Activated effector memory CD4-positive, alpha-beta T cell treated with Interleukin-2 at 50 U/mL for 16 hours (primary cell): Measurements from ENCODE around the gene NT5DC2.

Source experiments
- DNase-seq: peaks from one replicate; pipeline ENCODE4 v3.0.0-alpha.2; 2020

NT5DC2 gene

GRCh38 chr3:52509753-52510328, 23.8 kb downstream of the NT5DC2 start:
- no peak for DNase-seq

DNA sequence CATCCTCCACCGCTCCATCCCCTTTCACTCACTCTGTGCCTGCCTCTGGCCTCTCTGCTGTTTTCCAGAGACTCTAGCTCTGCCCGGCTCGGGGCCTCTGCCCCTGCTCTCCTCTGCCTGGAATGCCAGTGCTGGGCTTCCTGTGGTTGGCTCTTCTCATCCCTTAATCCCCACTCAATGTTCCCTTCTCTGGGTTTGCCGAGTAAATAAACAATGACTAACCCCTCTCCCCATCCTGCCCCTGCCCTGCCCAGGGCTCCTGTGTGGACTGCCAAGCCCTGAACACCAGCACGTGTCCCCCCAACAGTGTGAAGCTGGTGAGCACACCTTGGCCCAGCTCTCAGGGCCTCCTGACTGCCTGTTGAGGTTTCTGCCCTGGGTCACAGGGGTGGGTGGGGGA, 26.3 kb downstream of the NT5DC2 start:
- DNase-seq: no peak

DNA sequence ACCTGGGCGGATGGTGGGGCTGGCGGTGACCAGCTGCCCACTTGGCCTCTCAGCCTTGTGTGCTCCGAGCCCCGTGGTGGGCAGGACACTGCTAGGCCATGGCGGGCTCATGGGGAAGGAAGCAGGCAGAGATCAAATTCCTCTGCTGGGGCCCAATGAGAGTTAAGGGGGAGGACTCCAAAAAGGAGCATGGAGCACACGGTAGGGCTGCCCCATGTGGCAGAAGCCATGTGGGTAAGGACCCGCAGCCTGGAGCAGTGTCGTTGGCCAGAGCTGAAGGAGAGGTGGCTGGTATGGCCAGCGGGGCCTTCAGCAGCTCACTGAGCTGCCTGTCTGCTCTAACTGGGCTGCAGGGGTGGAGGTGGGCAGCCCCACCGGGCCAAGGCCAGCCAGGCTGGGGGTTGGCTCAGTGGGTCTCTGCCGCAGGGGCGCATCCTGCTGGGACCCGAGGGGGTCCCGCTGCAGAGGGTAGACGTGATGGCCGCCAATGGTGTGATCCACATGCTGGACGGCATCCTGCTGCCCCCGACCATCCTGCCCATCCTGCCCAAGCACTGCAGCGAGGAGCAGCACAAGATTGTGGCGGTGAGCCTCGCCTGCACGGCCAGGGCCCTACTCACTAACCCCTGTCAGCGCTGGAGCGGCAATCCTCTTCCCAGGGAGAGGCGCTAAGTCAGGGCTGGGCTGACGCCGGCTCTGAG, 27.2 kb downstream of the NT5DC2 start:
- DNase-seq: no peak

- no peak for DNase-seq
Measured at GRCh38 chr3:52504977-52505376, 28.7 kb downstream of the NT5DC2 start.

- DNase-seq: no peak
Measured at GRCh38 chr3:52503788-52504424, 29.8 kb downstream of the NT5DC2 start.

DNA sequence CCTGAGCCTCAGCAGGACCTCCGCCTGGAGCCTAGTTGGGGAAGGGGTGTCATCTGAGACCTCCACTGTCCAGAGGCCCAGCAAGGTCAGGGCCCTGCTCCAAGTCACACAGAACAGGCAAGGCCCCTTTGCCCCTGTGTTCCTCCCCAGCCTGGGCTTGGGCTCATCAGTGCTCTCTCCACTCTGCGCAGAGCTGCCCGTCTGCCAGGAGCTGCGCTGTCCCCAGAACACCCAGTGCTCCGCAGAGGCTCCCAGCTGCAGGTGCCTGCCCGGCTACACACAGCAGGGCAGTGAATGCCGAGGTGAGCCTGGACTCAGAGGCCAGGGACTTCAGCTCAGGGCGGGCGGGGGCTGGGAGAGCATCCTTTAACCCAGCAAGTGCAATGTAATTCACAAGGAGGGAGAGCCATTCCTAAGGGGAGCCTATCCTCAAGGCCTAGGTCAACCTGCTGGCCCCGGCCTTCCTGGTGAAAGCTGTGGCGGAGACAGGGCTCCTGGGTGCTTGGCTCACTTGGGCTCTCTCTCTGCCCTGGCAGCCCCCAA, 30.8 kb downstream of the NT5DC2 start:
- no peak for DNase-seq

DNA sequence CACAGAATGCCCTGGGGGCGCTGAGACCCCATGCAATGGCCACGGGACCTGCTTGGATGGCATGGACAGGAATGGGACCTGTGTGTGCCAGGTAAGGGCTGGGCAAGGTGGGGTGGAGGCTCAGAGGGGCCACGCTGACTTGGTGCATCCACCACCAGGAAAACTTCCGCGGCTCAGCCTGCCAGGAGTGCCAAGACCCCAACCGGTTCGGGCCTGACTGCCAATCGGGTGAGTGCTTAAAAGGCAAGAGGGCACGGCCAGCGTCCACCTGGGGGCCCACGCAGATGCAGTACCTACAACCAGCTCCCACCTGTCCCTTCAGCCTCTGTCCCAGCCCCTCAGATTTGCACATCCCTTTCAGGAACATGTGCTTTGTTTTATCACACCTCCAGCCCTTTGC, 31.7 kb downstream of the NT5DC2 start:
- no peak for DNase-seq

DNA sequence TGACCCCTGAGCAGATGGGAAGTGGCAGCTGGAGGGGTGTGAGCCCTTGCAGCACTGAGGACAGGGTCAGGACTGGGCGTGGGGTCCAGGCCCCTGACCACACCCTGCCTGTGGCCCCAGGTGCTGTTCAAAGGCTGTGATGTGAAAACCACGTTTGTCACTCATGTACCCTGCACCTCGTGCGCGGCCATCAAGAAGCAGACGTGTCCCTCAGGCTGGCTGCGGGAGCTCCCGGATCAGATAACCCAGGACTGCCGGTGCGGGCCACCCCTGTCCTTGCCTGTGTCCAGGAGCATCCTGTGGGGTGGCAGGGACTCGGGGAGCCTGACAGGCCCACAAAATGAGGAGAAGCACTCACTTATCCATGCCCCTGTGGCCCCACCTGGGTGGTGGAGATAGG, 32.6 kb downstream of the NT5DC2 start:
- no peak for DNase-seq

DNA sequence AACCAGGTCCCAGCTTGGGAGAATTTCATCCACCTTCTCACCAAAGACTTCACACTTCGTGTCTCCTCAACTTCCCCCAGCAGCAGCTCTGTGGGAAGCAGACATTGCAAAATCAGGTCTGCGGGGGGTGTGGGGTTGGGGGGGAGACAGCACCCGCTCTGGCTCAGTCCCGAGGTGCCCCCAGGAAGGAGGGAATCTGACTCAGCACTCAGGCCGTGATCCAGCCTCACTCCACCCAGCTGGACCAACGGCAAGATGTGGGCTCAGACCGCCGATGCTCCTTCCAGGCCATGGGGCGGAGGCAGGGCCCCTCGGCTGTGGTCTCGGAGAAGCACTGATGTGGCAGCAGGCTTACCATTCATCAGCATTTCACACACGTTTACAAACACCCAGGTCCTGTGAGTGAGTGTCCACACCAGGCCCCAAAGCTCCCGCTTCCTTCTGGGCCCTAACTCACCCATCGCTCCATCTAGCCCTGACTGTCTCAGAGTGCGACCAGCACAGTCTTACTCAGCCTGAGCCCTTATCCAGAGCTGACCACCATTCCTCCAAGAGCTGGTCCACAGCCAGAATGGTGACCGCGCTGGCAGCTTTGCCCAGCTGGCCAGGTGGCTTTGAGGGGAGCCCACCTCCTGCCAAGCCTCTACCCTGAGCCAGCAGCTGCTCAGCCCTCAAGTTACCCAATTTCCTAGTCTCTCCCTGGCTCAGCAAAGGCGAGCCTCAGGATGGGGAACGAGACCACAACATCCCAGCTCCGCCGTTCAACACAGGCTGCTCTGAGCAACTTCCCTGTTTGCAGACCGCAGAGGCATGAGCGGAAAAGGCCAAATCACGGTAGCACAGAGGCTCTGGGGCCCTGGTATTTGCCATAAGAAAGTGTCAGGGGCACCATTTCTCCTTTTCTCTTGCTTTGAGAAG, 35.3 kb downstream of the NT5DC2 start:
- no peak for DNase-seq

GRCh38 chr3:52495777-52496602, 37.7 kb downstream of the NT5DC2 start:
- no peak for DNase-seq

- no peak for DNase-seq
Measured at GRCh38 chr3:52494886-52495495, 38.7 kb downstream of the NT5DC2 start, which contains the start of gene STAB1. STAB1 (plus strand) TSS chr3:52495338; CDS start chr3:52495414, 76 bp downstream.

DNA sequence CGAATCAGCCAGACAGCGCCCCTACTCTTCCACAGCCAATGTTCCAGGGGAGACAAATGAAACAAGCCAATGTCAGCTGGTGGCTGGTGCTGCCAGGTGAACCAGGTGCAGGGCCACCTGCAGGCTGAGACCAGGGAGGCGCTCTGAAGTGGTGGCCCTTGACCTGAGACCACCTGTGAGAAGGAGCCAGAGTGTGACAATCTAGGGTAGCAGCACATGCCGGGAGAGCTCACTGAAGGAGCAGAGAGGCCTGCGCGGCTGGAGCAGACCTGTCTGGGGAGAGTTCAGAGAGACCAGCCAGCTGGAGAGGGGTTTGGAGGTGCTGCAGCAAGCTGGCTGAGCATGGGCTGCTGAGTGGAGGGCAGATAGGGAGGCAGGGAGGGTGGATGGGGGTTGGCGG, 39.2 kb downstream of the NT5DC2 start:
- DNase-seq: no peak

DNA sequence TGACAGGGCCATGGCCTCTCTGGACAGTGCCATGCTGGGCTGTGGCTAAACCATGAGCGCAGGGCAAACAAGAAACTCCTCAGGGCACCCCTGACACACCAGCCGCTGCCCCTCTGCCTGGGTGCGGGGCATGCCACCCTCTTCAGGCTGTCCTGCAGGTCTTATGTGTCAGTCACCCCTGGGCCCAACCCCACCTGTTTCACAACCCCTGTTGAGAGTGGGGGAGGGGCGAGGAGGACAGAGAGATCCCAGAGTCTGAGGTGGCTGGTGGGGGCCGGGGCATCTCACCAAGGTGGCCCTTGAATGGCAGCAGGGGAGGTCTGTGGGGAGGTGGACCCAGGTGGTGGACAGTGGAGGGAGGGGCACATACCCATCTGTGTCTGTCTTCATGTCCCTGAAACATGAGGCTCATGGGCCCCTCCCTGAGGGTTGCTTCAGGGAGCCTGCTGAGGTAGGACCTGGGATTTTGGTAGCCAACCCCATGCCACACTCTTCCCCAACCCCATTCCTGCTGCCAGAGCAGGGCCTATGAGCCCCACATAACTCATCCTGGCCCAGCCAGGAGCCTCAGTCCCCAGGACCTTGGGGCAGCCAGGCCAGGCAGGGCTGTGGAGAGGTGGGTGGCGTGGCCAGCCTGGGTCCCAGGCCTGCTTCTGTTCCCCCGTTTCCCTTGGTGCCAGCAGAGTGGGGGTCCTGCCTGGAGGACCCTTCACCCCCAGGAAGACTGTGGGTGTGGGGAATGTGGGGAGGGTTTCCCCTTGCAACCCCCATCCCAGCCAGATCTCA, 40.2 kb downstream of the NT5DC2 start:
- no peak for DNase-seq

- DNase-seq: no peak
Measured at GRCh38 chr3:52492059-52492458, 41.6 kb downstream of the NT5DC2 start.

GRCh38 chr3:52490939-52491526, 42.6 kb downstream of the NT5DC2 start:
- DNase-seq: no peak

DNA sequence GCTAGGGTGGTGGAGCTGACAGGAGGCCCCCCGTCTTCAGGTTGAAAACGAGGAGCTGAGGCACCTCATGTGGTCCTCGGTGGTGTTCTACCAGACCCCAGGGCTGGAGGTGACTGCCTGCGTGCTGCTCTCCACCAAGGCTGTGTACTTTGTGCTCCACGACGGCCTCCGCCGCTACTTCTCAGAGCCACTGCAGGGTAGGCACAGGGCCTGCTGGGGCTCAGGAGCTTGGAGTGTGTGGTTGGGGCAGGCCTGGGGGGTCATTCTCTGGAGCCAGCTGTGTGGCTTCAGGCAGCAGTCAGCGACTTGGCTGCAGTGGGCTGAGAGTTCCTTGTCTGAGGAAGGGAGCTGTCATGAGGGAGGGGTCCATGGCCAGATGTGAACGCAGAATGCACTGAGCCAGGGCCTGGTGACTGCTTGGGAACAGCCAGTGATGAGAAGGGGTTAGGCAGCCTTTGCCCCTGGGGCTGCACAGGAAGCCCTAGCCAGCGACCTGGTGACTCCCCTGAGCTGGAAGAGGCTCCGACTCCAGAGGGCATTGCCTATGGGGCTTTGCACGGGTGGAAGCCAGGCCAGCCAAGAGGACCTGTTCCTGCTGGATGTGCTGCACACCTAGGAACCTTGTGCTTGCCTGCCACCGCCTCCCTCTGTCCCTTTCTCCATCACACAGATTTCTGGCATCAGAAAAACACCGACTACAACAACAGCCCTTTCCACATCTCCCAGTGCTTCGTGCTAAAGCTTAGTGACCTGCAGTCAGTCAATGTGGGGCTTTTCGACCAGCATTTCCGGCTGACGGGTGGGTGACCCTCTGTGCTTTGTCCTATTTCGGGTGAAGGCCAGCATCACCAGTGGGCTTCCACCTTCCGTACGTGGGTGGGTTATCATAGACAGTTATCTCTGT, 43.4 kb downstream of the NT5DC2 start:
- no peak for DNase-seq

DNA sequence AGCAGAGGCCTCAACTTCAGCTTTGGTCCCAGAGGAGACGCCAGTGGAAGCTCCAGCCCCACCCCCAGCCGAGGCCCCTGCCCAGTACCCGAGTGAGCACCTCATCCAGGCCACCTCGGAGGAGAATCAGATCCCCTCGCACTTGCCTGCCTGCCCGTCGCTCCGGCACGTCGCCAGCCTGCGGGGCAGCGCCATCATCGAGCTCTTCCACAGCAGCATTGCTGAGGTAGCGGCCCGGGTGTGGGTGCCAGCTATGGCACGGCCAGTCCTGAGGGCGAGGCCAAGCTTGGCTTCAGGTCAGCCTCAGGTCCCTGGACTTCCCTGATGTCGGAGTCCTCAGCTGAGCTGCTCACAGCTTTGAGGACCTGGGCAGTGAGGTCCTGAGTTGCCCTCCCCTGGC, 44.2 kb downstream of the NT5DC2 start:
- no peak for DNase-seq

DNA sequence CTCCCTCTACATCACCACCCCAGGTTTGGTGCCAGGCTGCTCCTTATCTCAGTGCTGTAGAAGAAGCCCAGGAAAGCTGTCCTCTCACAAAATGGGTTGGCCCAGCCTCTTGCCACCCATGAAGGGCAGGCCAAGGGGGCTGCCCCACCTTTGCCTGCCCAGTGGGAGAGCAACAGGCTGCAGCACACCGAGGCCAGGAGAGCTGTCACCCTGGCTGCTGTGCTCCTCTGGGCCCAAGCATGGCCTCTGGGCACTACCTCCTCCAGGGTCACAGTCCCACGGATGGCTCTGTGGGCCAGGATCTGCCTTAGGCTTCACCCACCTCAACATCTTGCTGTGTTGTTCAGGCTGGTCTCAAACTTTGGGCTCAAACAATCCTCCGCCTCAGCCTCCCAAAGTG, 44.9 kb downstream of the NT5DC2 start:
- no peak for DNase-seq
